GM21825 (cell line): ENCODE results near the gene GPR42.
"Not testable (repeated sequence)": the region's sequence is repeated elsewhere in the genome, so short reads cannot be mapped to it uniquely, and the experiment has no call there.

Experiments used
- ATAC-seq: cut with Tn5 transposase; IDR thresholded peaks from one replicate; pipeline ENCODE4 v1.9.1; 2021; ENCODE audit warnings: mild to moderate bottlenecking, moderate library complexity; ENCODE audit not compliant: unreplicated experiment

Gene GPR42

GRCh38 chr19:35346193-35347052 is 24.4 kb upstream of the GPR42 start:
- ATAC-seq = peak; percentile 32

GRCh38 chr19:35347171-35347929 is 23.5 kb upstream of the GPR42 start, which contains the start of gene FFAR1:
FFAR1 (plus strand) TSS chr19:35347902; CDS start chr19:35351552, 3,650 bp downstream.
- peak; percentile 45 for ATAC-seq

GRCh38 chr19:35347930-35348298 is 23.0 kb upstream of the GPR42 start:
- ATAC-seq = no peak

- no peak for ATAC-seq
These were observed 21.8 kb upstream of the GPR42 start for GRCh38 chr19:35348911-35349611.

- no peak for ATAC-seq
These were observed 21.0 kb upstream of the GPR42 start for GRCh38 chr19:35349614-35350521.

- ATAC-seq = no peak
These were observed 20.3 kb upstream of the GPR42 start for GRCh38 chr19:35350591-35350990.

GRCh38 chr19:35351411-35352176 is 19.3 kb upstream of the GPR42 start:
- ATAC-seq = no peak

- ATAC-seq = no peak
These were observed 18.8 kb upstream of the GPR42 start for GRCh38 chr19:35352177-35352447.

GRCh38 chr19:35352448-35353304 is 18.2 kb upstream of the GPR42 start:
- peak; percentile 41 for ATAC-seq

- ATAC-seq = no peak
These were observed 17.2 kb upstream of the GPR42 start for GRCh38 chr19:35353635-35354034.

GRCh38 chr19:35354898-35355297 is 16.0 kb upstream of the GPR42 start:
- no peak for ATAC-seq

GRCh38 chr19:35355791-35356460 is 14.9 kb upstream of the GPR42 start:
- ATAC-seq = no peak

GRCh38 chr19:35357867-35358573 is 12.8 kb upstream of the GPR42 start, which contains the start of gene FFAR3:
FFAR3 (plus strand) TSS chr19:35358460; CDS start chr19:35358891, 431 bp downstream.
- ATAC-seq = no peak

GRCh38 chr19:35358834-35359233 is 12.0 kb upstream of the GPR42 start:
- ATAC-seq = not testable (repeated sequence)

- ATAC-seq = not testable (repeated sequence)
These were observed 11.5 kb upstream of the GPR42 start for GRCh38 chr19:35359395-35359794.

GRCh38 chr19:35360081-35360480 is 10.8 kb upstream of the GPR42 start:
- not testable (repeated sequence) for ATAC-seq

- ATAC-seq = no peak
These were observed 9.9 kb upstream of the GPR42 start for GRCh38 chr19:35360880-35361420.
